Measurements from ENCODE around the gene PRKCD.

The PRKCD gene

GRCh38 chr3:53196575-53197407 lies 35.8 kb downstream of the PRKCD start:
- TF ChIP-seq SIN3A (IDR thresholded peaks at IDR 0.05; ENCODE audit: borderline replicate concordance, insufficient read depth, low read length) (no peak), REST (IDR thresholded peaks at IDR 0.05; ENCODE audit: insufficient read depth in 1 of 2, low read depth in 2 of 2, low read length in 2 of 2) (no peak), TAF1 (IDR thresholded peaks at IDR 0.05; ENCODE audit: borderline replicate concordance, insufficient read depth, low read length) (no peak), POLR2AphosphoS5 (IDR thresholded peaks at IDR 0.05; ENCODE audit: low read depth, low read length) (no peak), FOXP2 (optimal IDR thresholded peaks at IDR 0.05; ENCODE audit: borderline replicate concordance, extremely low read depth, extremely low read length, insufficient read depth) (no peak)

GRCh38 chr3:53198256-53198977 lies 37.4 kb downstream of the PRKCD start:
- TF ChIP-seq POLR2AphosphoS5 (IDR thresholded peaks at IDR 0.05; ENCODE audit: low read depth, low read length) (no peak), FOXP2 (optimal IDR thresholded peaks at IDR 0.05; ENCODE audit: borderline replicate concordance, extremely low read depth, extremely low read length, insufficient read depth) (no peak), SIN3A (IDR thresholded peaks at IDR 0.05; ENCODE audit: borderline replicate concordance, insufficient read depth, low read length) (no peak), TAF1 (IDR thresholded peaks at IDR 0.05; ENCODE audit: borderline replicate concordance, insufficient read depth, low read length) (no peak), REST (IDR thresholded peaks at IDR 0.05; ENCODE audit: insufficient read depth in 1 of 2, low read depth in 2 of 2, low read length in 2 of 2) (no peak)

- TF ChIP-seq TAF1 (IDR thresholded peaks at IDR 0.05; ENCODE audit: borderline replicate concordance, insufficient read depth, low read length) (no peak), SIN3A (IDR thresholded peaks at IDR 0.05; ENCODE audit: borderline replicate concordance, insufficient read depth, low read length) (no peak), POLR2AphosphoS5 (IDR thresholded peaks at IDR 0.05; ENCODE audit: low read depth, low read length) (no peak)
These were observed 38.0 kb downstream of the PRKCD start for GRCh38 chr3:53198996-53199395.

GRCh38 chr3:53199834-53200233 lies 38.8 kb downstream of the PRKCD start:
- TF ChIP-seq SIN3A (IDR thresholded peaks at IDR 0.05; ENCODE audit: borderline replicate concordance, insufficient read depth, low read length) (no peak), FOXP2 (optimal IDR thresholded peaks at IDR 0.05; ENCODE audit: borderline replicate concordance, extremely low read depth, extremely low read length, insufficient read depth) (no peak), POLR2AphosphoS5 (IDR thresholded peaks at IDR 0.05; ENCODE audit: low read depth, low read length) (no peak), REST (IDR thresholded peaks at IDR 0.05; ENCODE audit: insufficient read depth in 1 of 2, low read depth in 2 of 2, low read length in 2 of 2) (no peak), TAF1 (IDR thresholded peaks at IDR 0.05; ENCODE audit: borderline replicate concordance, insufficient read depth, low read length) (no peak)

- no peak for TF ChIP-seq POLR2AphosphoS5 (IDR thresholded peaks at IDR 0.05; ENCODE audit: low read depth, low read length)
- no peak for TF ChIP-seq TAF1 (IDR thresholded peaks at IDR 0.05; ENCODE audit: borderline replicate concordance, insufficient read depth, low read length)
- no peak for TF ChIP-seq FOXP2 (optimal IDR thresholded peaks at IDR 0.05; ENCODE audit: borderline replicate concordance, extremely low read depth, extremely low read length, insufficient read depth)
These were observed 39.8 kb downstream of the PRKCD start for GRCh38 chr3:53200501-53201498.
